Loucy (cell line): ENCODE measurements around the gene TMEM132A.

Experiments used
- EZH2phosphoT487 ChIP-seq: fragments of 200-600 bp; IDR thresholded peaks from 2 replicates; pipeline ENCODE4 v1.6.1; 2018; ENCODE audit warnings: antibody characterized with exemption, mild to moderate bottlenecking, moderate library complexity, borderline replicate concordance
- TF ChIP-seq, protein P1 (sequence below): fragments of 200-600 bp; sonication (generic); conservative IDR thresholded peaks from 2 replicates; pipeline ENCODE4 v1.5.1; 2014; ENCODE audit warnings: mild to moderate bottlenecking, antibody characterized with exemption, low read length

- TF ChIP-seq, protein P1, sequence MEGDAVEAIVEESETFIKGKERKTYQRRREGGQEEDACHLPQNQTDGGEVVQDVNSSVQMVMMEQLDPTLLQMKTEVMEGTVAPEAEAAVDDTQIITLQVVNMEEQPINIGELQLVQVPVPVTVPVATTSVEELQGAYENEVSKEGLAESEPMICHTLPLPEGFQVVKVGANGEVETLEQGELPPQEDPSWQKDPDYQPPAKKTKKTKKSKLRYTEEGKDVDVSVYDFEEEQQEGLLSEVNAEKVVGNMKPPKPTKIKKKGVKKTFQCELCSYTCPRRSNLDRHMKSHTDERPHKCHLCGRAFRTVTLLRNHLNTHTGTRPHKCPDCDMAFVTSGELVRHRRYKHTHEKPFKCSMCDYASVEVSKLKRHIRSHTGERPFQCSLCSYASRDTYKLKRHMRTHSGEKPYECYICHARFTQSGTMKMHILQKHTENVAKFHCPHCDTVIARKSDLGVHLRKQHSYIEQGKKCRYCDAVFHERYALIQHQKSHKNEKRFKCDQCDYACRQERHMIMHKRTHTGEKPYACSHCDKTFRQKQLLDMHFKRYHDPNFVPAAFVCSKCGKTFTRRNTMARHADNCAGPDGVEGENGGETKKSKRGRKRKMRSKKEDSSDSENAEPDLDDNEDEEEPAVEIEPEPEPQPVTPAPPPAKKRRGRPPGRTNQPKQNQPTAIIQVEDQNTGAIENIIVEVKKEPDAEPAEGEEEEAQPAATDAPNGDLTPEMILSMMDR, result no peak
- TF ChIP-seq EZH2phosphoT487, result no peak
These were observed 27.9 kb downstream of the TMEM132A start, which contains the start of gene SLC15A3 for GRCh38 chr11:60951904-60952741.
